K562 (cell line): ENCODE results near the gene CFAP107. TPM values are rescaled to one million over a fixed set of nuclear protein-coding genes. Genes with fewer than 3 reads are reported as not detected.

Source experiments
- ATAC-seq: fragments of 200-7000 bp; cut with Tn5 transposase; 3 replicates; pipeline ENCODE4 v1.9.1; 2020; ENCODE audit warnings: moderate library complexity
- BruUV-seq: library from RNA; stranded (reverse); fragments of 400-500 nt; replicated peaks from 2 replicates; lab custom pipeline; 2021; lab: Mats Ljungman, UMichigan
- CTCF ChIA-PET: fragments of 300-600 bp; formaldehyde crosslinking; extraction: SDS; loops from one replicate; lab custom pipeline; 2021; ENCODE audit warnings: low intra/inter-chr PET ratio; lab: Yijun Ruan, JAX
- POLR2A ChIA-PET: fragments of 300-600, 350-650 bp; sonication (Branson Sonifier 250); formaldehyde crosslinking; extraction: SDS; loops from one replicate; lab custom pipeline; 2021; ENCODE audit warnings: antibody characterized with exemption, inconsistent platforms; lab: Yijun Ruan, JAX
- DNase-seq, 4 experiments: peaks; one replicate each; pipeline versions ENCODE4 v3.0.0 to v3.0.0-alpha.2; 2011 to 2018; ENCODE audit warnings: low spot score in 3 of 4, mixed read lengths in 3 of 4; ENCODE audit errors: extremely low read depth in 1 of 4
- FAIRE-seq: peaks from 2 replicates; lab custom pipeline; 2011; peaks lifted over from hg19 to GRCh38; lab: Jason Lieb, UNC
- H2AFZ ChIP-seq: 2 replicates; pipeline ENCODE4 v1.6.0; 2011; ENCODE audit warnings: low read depth, low read length, control low read depth, inconsistent platforms
- H3K27ac ChIP-seq: fragments of 200-600 bp; 3 replicates; pipeline ENCODE4 v1.8.0; 2011; ENCODE audit warnings: low read depth, mild to moderate bottlenecking, control low read depth, inconsistent platforms, low read length, moderate library complexity, mixed read lengths; ENCODE audit errors: extremely low read depth
- H3K27me3 ChIP-seq, 2 experiments: fragments of 300-600 bp in 1 of 2; 2 replicates in 1 of 2; 3 replicates in 1 of 2; pipeline versions ENCODE4 v1.6.0 to v1.8.0; 2011; ENCODE audit warnings: inconsistent platforms in 2 of 2, low read length in 2 of 2, mild to moderate bottlenecking in 1 of 2, mixed read lengths in 1 of 2, moderate library complexity in 1 of 2; ENCODE audit not compliant: control insufficient read depth in 2 of 2, insufficient read depth in 2 of 2
- H3K36me3 ChIP-seq: fragments of 300-600 bp; 3 replicates; pipeline ENCODE4 v1.8.0; 2011; ENCODE audit warnings: mild to moderate bottlenecking, low read length, inconsistent platforms; ENCODE audit not compliant: control insufficient read depth, insufficient read depth
- H3K4me1 ChIP-seq, 2 experiments: fragments of 200-600 bp in 1 of 2; replicated peaks in 1 of 2; 2 replicates in 1 of 2; 3 replicates in 1 of 2; pipeline versions ENCODE4 v1.5.1 to v1.8.0; 2011; ENCODE audit warnings: inconsistent platforms in 2 of 2, low read length in 2 of 2, mild to moderate bottlenecking in 1 of 2, mixed read lengths in 1 of 2, moderate library complexity in 1 of 2; ENCODE audit not compliant: control insufficient read depth in 2 of 2, insufficient read depth in 2 of 2
- H3K4me2 ChIP-seq: 2 replicates; pipeline ENCODE4 v1.6.1; 2011; ENCODE audit warnings: low read length, control low read depth, inconsistent platforms, mixed read lengths; ENCODE audit not compliant: insufficient read depth
- H3K4me3 ChIP-seq: fragments of 200-600 bp; sonication (generic), shearing (Covaris generic); 2 replicates; pipeline ENCODE4 v1.5.1; 2016; ENCODE audit warnings: control low read depth, inconsistent platforms
- H3K79me2 ChIP-seq: fragments of 200-600 bp; 3 replicates; pipeline ENCODE4 v1.8.0; 2011; ENCODE audit warnings: low read length, inconsistent platforms; ENCODE audit not compliant: control insufficient read depth, insufficient read depth
- H3K9ac ChIP-seq, 2 experiments: 2 replicates each; pipeline versions ENCODE4 v1.6.0 to v1.6.1; 2011; ENCODE audit warnings: low read depth in 2 of 2, low read length in 2 of 2, control low read depth in 1 of 2, inconsistent platforms in 1 of 2, mild to moderate bottlenecking in 1 of 2, mixed read lengths in 1 of 2; ENCODE audit not compliant: insufficient read depth in 1 of 2
- H3K9me1 ChIP-seq: one replicate; pipeline ENCODE4 v1.6.0; 2011; ENCODE audit warnings: inconsistent platforms, mild to moderate bottlenecking, low read length, moderate library complexity; ENCODE audit not compliant: control insufficient read depth, insufficient read depth
- H3K9me3 ChIP-seq: replicated peaks from 2 replicates; pipeline ENCODE4 v1.5.1; 2011; ENCODE audit warnings: low read depth, low read length, inconsistent platforms; ENCODE audit not compliant: control insufficient read depth, insufficient read depth
- H4K20me1 ChIP-seq: replicated peaks from 2 replicates; pipeline ENCODE4 v1.6.1; 2011; ENCODE audit warnings: low read length, inconsistent platforms, mixed read lengths; ENCODE audit not compliant: control insufficient read depth, insufficient read depth
- DPF2 ChIP-seq: fragments of 450-650 bp; IDR thresholded peaks from 2 replicates; pipeline ENCODE4 v1.6.1; 2016
- HMG20B ChIP-seq: fragments of 250-450 bp; sonication (Bioruptor Pico); IDR thresholded peaks from 2 replicates; pipeline ENCODE4 v1.5.0; 2021; ENCODE audit warnings: mild to moderate bottlenecking
- IFI16 ChIP-seq: fragments of 250-450 bp; sonication (Bioruptor Pico); IDR thresholded peaks from 2 replicates; pipeline ENCODE4 v2.1.2; 2022; ENCODE audit warnings: mild to moderate bottlenecking, inconsistent platforms
- LCOR ChIP-seq: sonication (generic); formaldehyde crosslinking; IDR thresholded peaks from 2 replicates; pipeline ENCODE4 v1.8.0; 2022; ENCODE audit warnings: mild to moderate bottlenecking, missing genetic modification reagents
- MEF2D ChIP-seq: conservative IDR thresholded peaks from 2 replicates; pipeline ENCODE4 v1.6.1; 2016; ENCODE audit warnings: low read depth, missing genetic modification characterization, missing compliant biosample characterization
- MYC ChIP-seq, 2 experiments: fragments of 250-450 bp in 1 of 2; sonication (Bioruptor Pico) in 1 of 2; IDR thresholded peaks; 2 replicates each; pipeline versions ENCODE4 v1.5.1 to v1.6.1; 2012 to 2021; ENCODE audit warnings: low read depth in 2 of 2, borderline replicate concordance in 1 of 2, improper control_type of control experiment in 1 of 2, low read length in 1 of 2, mild to moderate bottlenecking in 1 of 2, moderate library complexity in 1 of 2
- RBM34 ChIP-seq: fragments of 200-400 bp; formaldehyde crosslinking; IDR thresholded peaks from 2 replicates; pipeline ENCODE4 v1.6.1; 2018; ENCODE audit warnings: low read length, borderline replicate concordance; ENCODE audit not compliant: insufficient read depth
- SMARCA5 ChIP-seq: fragments of 450-650 bp; IDR thresholded peaks from 2 replicates; pipeline ENCODE4 v1.6.1; 2016
- TCF7 ChIP-seq: sonication (generic); IDR thresholded peaks from 2 replicates; pipeline ENCODE4 v1.6.1; 2016; ENCODE audit warnings: antibody characterized with exemption, borderline replicate concordance
- ZKSCAN3 ChIP-seq: fragments of 250-450 bp; sonication (Bioruptor Pico); IDR thresholded peaks from 2 replicates; pipeline ENCODE4 v1.4.0; 2020
- ZNF274 ChIP-seq: IDR thresholded peaks from 2 replicates; pipeline ENCODE4 v1.6.1; 2011; ENCODE audit warnings: low read depth, mild to moderate bottlenecking, low read length, moderate library complexity, borderline replicate concordance
- ZNF41 ChIP-seq: fragments of 250-450 bp; sonication (Bioruptor Pico); conservative IDR thresholded peaks from 2 replicates; pipeline ENCODE4 v1.4.0; 2020; ENCODE audit warnings: mild to moderate bottlenecking
- ZSCAN29 ChIP-seq: fragments of 450-650 bp; IDR thresholded peaks from 2 replicates; pipeline ENCODE4 v1.6.1; 2017
- WGBS: fragments of 100-300 bp; shearing (Covaris generic); methylation state at CpG from one replicate; pipeline ENCODE4 v1.1.6; 2016; ENCODE audit warnings: low coverage, mixed read lengths; ENCODE audit not compliant: insufficient coverage; ENCODE audit errors: missing lambda C conversion rate; 5-methylcytosine and 5-hydroxymethylcytosine counted together
- in situ Hi-C: fragments of 300-500 bp; cut with MboI; formaldehyde crosslinking; loops from 4 replicates; pipeline ENCODE4 v1.15.0; 2018; ENCODE audit warnings: inconsistent platforms, mixed read lengths
- intact Hi-C: fragments of 100-400 bp; cut with micrococcal nuclease; formaldehyde crosslinking; loops from 2 replicates; pipeline ENCODE4 v1.14.2; 2022
- polyA plus RNA-seq, 8 experiments: library from polyadenylated mRNA; depleted of rRNA in 4 of 8; stranded (reverse) in 5 of 8; unstranded in 3 of 8; fragments of >200 nt; fragmentation: Nextera tagmentation in 2 of 8; fragmentation: Illumina TruSeq in 1 of 8; extraction: Ambion mirVana in 2 of 8; extraction: Trizol in 1 of 8; gene quantifications; 2 replicates each; pipeline versions ENCODE4 v1.2.1 to v1.2.3, GENCODE V29; 2011 to 2014; ENCODE audit warnings: inconsistent platforms in 1 of 8, missing spikeins in 1 of 8
- total RNA-seq, 7 experiments: library from RNA; depleted of rRNA in 6 of 7; stranded (reverse); fragments of >200 nt in 6 of 7; fragmentation: Illumina TruSeq in 2 of 7; extraction: Trizol in 2 of 7; gene quantifications; 2 replicates each; pipeline versions ENCODE4 v1.2.1 to v1.2.3, GENCODE V29; 2011 to 2021; ENCODE audit warnings: low replicate concordance in 1 of 7
- TF ChIP-seq, protein P1 (sequence below): sonication (generic); formaldehyde crosslinking; IDR thresholded peaks from 2 replicates; pipeline ENCODE4 v1.8.0; 2022; ENCODE audit warnings: mild to moderate bottlenecking, missing genetic modification reagents
- TF ChIP-seq, protein P2 (sequence below): fragments of 250-450 bp; sonication (Bioruptor Pico); IDR thresholded peaks from 2 replicates; pipeline ENCODE4 v1.5.0; 2020; ENCODE audit warnings: mild to moderate bottlenecking
- TF ChIP-seq, protein P3 (sequence below): IDR thresholded peaks from 2 replicates; pipeline ENCODE4 v1.6.1; 2014; ENCODE audit warnings: antibody characterized with exemption
- TF ChIP-seq, protein P4 (sequence below), 2 experiments: fragments of 450-650 bp; conservative IDR thresholded peaks; 2 replicates each; pipeline ENCODE4 v1.6.1; 2017; ENCODE audit warnings: mild to moderate bottlenecking in 2 of 2, moderate library complexity in 2 of 2

Gene CFAP107
- total and polyA plus RNA-seq, 9 of the 15 experiments (the other 6 are each of a cell fraction or from before 2014, with no cell fraction given), result 0.03 to 0.08 TPM; not detected in 7

DNA sequence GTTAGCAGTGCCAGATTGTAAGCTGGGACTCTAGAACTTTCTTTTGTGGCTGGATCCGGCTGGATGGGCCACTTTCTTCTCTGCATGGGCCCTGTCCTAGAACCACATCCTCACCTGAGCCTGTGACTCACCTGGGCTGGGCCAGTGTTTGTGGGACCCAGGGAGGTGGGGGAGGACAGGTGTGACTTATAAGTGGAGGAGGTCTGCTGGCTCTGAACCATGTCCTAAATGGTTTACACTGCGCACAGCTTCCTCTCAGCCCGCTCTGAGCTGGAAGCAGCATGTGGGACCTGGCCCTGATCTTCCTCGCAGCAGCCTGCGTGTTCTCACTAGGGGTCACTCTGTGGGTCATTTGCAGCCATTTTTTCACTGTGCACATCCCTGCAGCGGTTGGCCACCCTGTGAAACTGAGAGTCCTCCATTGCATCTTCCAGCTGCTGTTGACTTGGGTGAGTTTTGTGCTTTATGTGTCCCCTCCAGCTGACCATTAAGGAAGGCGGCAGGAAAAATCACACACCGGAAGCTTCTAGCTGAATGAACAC, 30.0 kb upstream of the CFAP107 start, which contains the start of gene AADACL3:
TSS of gene AADACL3 (plus strand) at position 215 of the 542 bp plus-strand sequence. CDS start at position 282, 67 bp downstream.
- peak; percentile 57; the same call in 2 of the 3 replicates for ATAC-seq
- no peaks in the 10 kb centered on the region for H3K9me1 ChIP-seq
- H3K4me2 ChIP-seq, result no peak within 1 kb of the TSS
- TF ChIP-seq LCOR (CRISPR knock-in tag) (no peak), ZNF274 (no peak), SMARCA5 (no peak), ZNF41 (CRISPR knock-in tag) (no peak), HMG20B (CRISPR knock-in tag) (no peak), RBM34 (no peak), DPF2 (no peak), ZSCAN29 (no peak), MYC (IDR thresholded peaks at IDR 0.05; ENCODE audit: low read depth, low read length) (no peak), MYC (CRISPR knock-in tag; IDR thresholded peaks at IDR 0.05; ENCODE audit: borderline replicate concordance, low read depth) (no peak), ZKSCAN3 (CRISPR knock-in tag) (no peak), TCF7 (no peak), IFI16 (CRISPR knock-in tag) (no peak), MEF2D (tag) (no peak)
- TF ChIP-seq, protein P1, sequence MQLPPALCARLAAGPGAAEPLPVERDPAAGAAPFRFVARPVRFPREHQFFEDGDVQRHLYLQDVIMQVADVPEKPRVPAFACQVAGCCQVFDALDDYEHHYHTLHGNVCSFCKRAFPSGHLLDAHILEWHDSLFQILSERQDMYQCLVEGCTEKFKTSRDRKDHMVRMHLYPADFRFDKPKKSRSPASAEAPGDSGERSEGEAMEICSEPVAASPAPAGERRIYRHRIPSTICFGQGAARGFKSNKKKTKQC (CRISPR knock-in tag), result no peak
- TF ChIP-seq, protein P2, sequence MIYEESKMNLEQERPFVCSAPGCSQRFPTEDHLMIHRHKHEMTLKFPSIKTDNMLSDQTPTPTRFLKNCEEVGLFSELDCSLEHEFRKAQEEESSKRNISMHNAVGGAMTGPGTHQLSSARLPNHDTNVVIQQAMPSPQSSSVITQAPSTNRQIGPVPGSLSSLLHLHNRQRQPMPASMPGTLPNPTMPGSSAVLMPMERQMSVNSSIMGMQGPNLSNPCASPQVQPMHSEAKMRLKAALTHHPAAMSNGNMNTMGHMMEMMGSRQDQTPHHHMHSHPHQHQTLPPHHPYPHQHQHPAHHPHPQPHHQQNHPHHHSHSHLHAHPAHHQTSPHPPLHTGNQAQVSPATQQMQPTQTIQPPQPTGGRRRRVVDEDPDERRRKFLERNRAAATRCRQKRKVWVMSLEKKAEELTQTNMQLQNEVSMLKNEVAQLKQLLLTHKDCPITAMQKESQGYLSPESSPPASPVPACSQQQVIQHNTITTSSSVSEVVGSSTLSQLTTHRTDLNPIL, result no peak
- TF ChIP-seq, protein P3, sequence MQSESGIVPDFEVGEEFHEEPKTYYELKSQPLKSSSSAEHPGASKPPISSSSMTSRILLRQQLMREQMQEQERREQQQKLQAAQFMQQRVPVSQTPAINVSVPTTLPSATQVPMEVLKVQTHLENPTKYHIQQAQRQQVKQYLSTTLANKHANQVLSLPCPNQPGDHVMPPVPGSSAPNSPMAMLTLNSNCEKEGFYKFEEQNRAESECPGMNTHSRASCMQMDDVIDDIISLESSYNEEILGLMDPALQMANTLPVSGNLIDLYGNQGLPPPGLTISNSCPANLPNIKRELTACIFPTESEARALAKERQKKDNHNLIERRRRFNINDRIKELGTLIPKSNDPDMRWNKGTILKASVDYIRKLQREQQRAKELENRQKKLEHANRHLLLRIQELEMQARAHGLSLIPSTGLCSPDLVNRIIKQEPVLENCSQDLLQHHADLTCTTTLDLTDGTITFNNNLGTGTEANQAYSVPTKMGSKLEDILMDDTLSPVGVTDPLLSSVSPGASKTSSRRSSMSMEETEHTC, result no peak
- TF ChIP-seq, protein P4, sequence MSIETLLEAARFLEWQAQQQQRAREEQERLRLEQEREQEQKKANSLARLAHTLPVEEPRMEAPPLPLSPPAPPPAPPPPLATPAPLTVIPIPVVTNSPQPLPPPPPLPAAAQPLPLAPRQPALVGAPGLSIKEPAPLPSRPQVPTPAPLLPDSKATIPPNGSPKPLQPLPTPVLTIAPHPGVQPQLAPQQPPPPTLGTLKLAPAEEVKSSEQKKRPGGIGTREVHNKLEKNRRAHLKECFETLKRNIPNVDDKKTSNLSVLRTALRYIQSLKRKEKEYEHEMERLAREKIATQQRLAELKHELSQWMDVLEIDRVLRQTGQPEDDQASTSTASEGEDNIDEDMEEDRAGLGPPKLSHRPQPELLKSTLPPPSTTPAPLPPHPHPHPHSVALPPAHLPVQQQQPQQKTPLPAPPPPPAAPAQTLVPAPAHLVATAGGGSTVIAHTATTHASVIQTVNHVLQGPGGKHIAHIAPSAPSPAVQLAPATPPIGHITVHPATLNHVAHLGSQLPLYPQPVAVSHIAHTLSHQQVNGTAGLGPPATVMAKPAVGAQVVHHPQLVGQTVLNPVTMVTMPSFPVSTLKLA (conservative IDR thresholded peaks at IDR 0.05), result no peak
- no peak within 1 kb of the TSS for H3K27ac ChIP-seq
- BruUV-seq, result no TSS peak
- H3K4me1 ChIP-seq, result no peaks in the 10 kb centered on the region
- DNase-seq, result no peak
- H3K79me2 ChIP-seq, result no peaks in the 10 kb centered on the region
- ChIA-PET POLR2A (interaction anchor here (1.2 kb wide), 1 partner anchor 49 kb away, joined by 3 read pairs; no protein-coding TSS in a partner anchor), CTCF (no interaction called here)
- no peaks in the 10 kb centered on the region for H3K9me3 ChIP-seq
- intact Hi-C loops, result no loop called here
- no peak within 1 kb of the TSS for H2AFZ ChIP-seq
- no peaks in the 10 kb centered on the region for H4K20me1 ChIP-seq
- H3K27me3 ChIP-seq, result peaks cover 14 to 37% of the 10 kb centered on the region in 2 experiments
- in situ Hi-C loops, result no loop called here
- WGBS, result 1% methylated on average over 8 of the region's 8 CpGs
- no peak within 1 kb of the TSS for H3K9ac ChIP-seq
- no peak within 1 kb of the TSS for H3K4me3 ChIP-seq
- FAIRE-seq, result no peak
- H3K36me3 ChIP-seq, result no peaks in the 10 kb centered on the region
